Activated B cell treated with CpG ODN at 0.5 μM for 24 hours (primary cell): ENCODE results near the gene NUDT3. TPM values are rescaled to one million over a fixed set of nuclear protein-coding genes. Genes with fewer than 3 reads are reported as not detected.
"Not testable (repeated sequence)": the region's sequence is repeated elsewhere in the genome, so short reads cannot be mapped to it uniquely, and the experiment has no call there.

Source experiments
- ATAC-seq: fragments of 200-7000 bp; cut with Tn5 transposase; one replicate; pipeline ENCODE4 v1.10.0; 2021; ENCODE audit warnings: low read depth, mild to moderate bottlenecking, moderate library complexity
- CTCF ChIA-PET: fragments of 350-600 bp; sonication (Branson Sonifier 250); formaldehyde crosslinking; loops from one replicate; lab custom pipeline; 2021; ENCODE audit warnings: antibody characterized with exemption; lab: Charles Lee
- POLR2A ChIA-PET: fragments of 350-600 bp; sonication (Branson Sonifier 250); formaldehyde crosslinking; loops from one replicate; lab custom pipeline; 2021; ENCODE audit warnings: antibody characterized with exemption; lab: Charles Lee
- DNase-seq: peaks from one replicate; pipeline ENCODE4 v3.0.0; 2022
- H3K27ac Mint-ChIP-seq: one replicate; pipeline ENCODE4 v1.8.0; 2020; ENCODE audit warnings: mixed read lengths
- H3K27me3 Mint-ChIP-seq: one replicate; pipeline ENCODE4 v1.8.0; 2021; ENCODE audit warnings: mixed read lengths
- H3K36me3 Mint-ChIP-seq: one replicate; pipeline ENCODE4 v1.8.0; 2021; ENCODE audit warnings: low read depth, mixed read lengths
- H3K4me1 Mint-ChIP-seq: one replicate; pipeline ENCODE4 v1.8.0; 2021; ENCODE audit warnings: mixed read lengths
- H3K4me3 Mint-ChIP-seq: one replicate; pipeline ENCODE4 v1.8.0; 2020; ENCODE audit warnings: mild to moderate bottlenecking, mixed read lengths
- H3K9me3 Mint-ChIP-seq: one replicate; pipeline ENCODE4 v1.8.0; 2020; ENCODE audit warnings: mixed read lengths
- CTCF ChIP-seq: fragments of 200-600 bp; IDR thresholded peaks from one replicate; pipeline ENCODE4 v1.8.0; 2022; ENCODE audit warnings: antibody characterized with exemption, mild to moderate bottlenecking
- intact Hi-C: fragments of 100-400 bp; cut with micrococcal nuclease; formaldehyde crosslinking; loops from one replicate; pipeline ENCODE4 v1.15.1; 2024
- total RNA-seq: library from RNA; stranded (reverse); gene quantifications from 2 replicates; pipeline ENCODE4 v1.2.3, GENCODE V29; 2022

NUDT3 gene
- total RNA-seq, 1 donor from 2014 or later, result 27.0 TPM

DNA sequence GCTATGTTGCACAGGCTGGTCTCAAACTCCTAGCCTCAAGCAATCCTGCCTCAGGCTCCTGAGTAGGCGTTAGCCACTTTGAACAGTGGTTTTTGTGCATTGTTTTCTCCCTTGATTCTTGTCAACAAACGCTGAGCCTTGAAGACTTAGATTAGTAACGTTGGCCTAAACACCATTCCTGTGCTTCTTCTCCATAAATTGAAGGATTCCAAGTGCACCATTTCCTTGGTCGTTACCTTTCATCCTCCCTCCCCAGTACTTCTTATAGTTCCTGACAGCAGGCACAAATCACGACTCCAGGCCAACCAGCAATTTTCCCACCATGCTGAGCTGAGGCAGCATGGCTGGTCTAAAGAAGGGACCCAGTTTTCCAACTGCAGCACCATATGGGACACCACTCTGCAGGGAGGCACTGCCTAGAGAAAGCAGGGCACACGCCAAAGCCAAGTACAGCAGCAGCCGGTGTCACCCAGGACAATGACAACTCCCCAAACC is 24.5 kb upstream of the NUDT3 start:
- no peak for ATAC-seq
- H3K27me3 Mint-ChIP-seq, result no peaks in the 10 kb centered on the region
- ChIA-PET POLR2A (interaction anchor here (1.0 to 3.4 kb wide), 5 partner anchors 9 to 239 kb away, joined by 5 to 68 read pairs (median 10); partner anchors contain the start of genes RPS10 and SMIM29), CTCF (interaction anchor here (3.2 to 9.9 kb wide), 4 partner anchors 168 to 254 kb away, joined by 18 to 168 read pairs (median 53); partner anchors contain the start of gene SMIM29)
- TF ChIP-seq CTCF, result no peak
- H3K9me3 Mint-ChIP-seq, result no peaks in the 10 kb centered on the region
- peaks cover 9% of the 10 kb centered on the region for H3K4me1 Mint-ChIP-seq
- H3K4me3 Mint-ChIP-seq, result no peak overlapping the region
- intact Hi-C loops, result no loop called here
- H3K27ac Mint-ChIP-seq, result no peak overlapping the region
- DNase-seq, result no peak
- peaks cover 71% of the 10 kb centered on the region for H3K36me3 Mint-ChIP-seq

GRCh38 chr6:34414999-34415858 is 22.8 kb upstream of the NUDT3 start:
- intact Hi-C loops, result loop anchor here (1.0 kb wide), 6 partner anchors 11 to 251 kb away; partner anchors contain the start of genes NUDT3, RPS10 and SMIM29
- TF ChIP-seq CTCF, result no peak
- Mint-ChIP-seq H3K36me3 (peaks cover 59% of the 10 kb centered on the region), H3K4me1 (peaks cover 6% of the 10 kb centered on the region), H3K27me3 (no peaks in the 10 kb centered on the region), H3K9me3 (no peaks in the 10 kb centered on the region), H3K27ac (no peak overlapping the region), H3K4me3 (no peak overlapping the region)
- CTCF ChIA-PET, result interaction anchor here (0.6 to 9.9 kb wide), 29 partner anchors 9 to 704 kb away, joined by 3 to 168 read pairs (median 4); partner anchors contain the start of genes HMGA1, NUDT3, RPS10 and SMIM29
- POLR2A ChIA-PET, result interaction anchor here (0.6 to 3.4 kb wide), 17 partner anchors 10 to 1364 kb away, joined by 3 to 68 read pairs (median 5); partner anchors contain the start of genes HMGA1, NUDT3, RPS10 and SMIM29
- ATAC-seq (peak; percentile 83), DNase-seq (no peak)

GRCh38 chr6:34412643-34413214 is 20.3 kb upstream of the NUDT3 start:
- H3K4me1 Mint-ChIP-seq, result peaks cover 6% of the 10 kb centered on the region
- ChIA-PET CTCF (interaction anchor here (5.2 to 9.9 kb wide), 2 partner anchors 164 to 217 kb away, joined by 77 to 168 read pairs; partner anchors contain the start of gene SMIM29), POLR2A (no interaction called here)
- no peak overlapping the region for H3K4me3 Mint-ChIP-seq
- no peak for TF ChIP-seq CTCF
- ATAC-seq, result no peak
- H3K9me3 Mint-ChIP-seq, result no peaks in the 10 kb centered on the region
- H3K36me3 Mint-ChIP-seq, result peaks cover 38% of the 10 kb centered on the region
- DNase-seq, result no peak
- intact Hi-C loops, result no loop called here
- no peak overlapping the region for H3K27ac Mint-ChIP-seq
- H3K27me3 Mint-ChIP-seq, result no peaks in the 10 kb centered on the region

- no peak for DNase-seq
- no peak for ATAC-seq
- H3K27me3 Mint-ChIP-seq, result no peaks in the 10 kb centered on the region
- POLR2A ChIA-PET, result no interaction called here
- intact Hi-C loops, result no loop called here
- H3K27ac Mint-ChIP-seq, result no peak overlapping the region
- H3K36me3 Mint-ChIP-seq, result peaks cover 31% of the 10 kb centered on the region
- no peaks in the 10 kb centered on the region for H3K9me3 Mint-ChIP-seq
- CTCF ChIA-PET, result interaction anchor here (5.2 to 9.9 kb wide), 2 partner anchors 163 to 216 kb away, joined by 77 to 168 read pairs; partner anchors contain the start of gene SMIM29
- no peak for TF ChIP-seq CTCF
- no peak overlapping the region for H3K4me3 Mint-ChIP-seq
- peaks cover 6% of the 10 kb centered on the region for H3K4me1 Mint-ChIP-seq
Measured at GRCh38 chr6:34412016-34412415, 19.5 kb upstream of the NUDT3 start.

DNA sequence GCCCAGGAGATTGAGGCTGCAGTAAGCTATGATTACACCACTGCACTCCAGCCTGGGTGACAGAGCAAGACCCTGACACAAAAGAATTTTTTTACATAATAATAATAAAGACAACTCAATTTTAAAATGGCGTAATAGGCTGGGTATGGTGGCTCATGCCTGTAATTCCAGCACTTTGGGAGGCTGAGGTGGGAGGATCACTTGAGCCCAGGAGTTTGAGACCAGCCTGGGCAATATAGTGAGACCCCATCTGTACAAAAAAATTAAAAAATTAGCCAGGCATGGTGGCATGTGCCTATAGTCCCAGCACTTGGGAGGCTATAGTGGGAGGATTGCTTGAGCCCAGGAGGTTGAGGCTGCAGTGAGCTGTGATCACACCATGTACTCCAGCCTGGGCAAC is 15.4 kb upstream of the NUDT3 start:
- intact Hi-C loops, result not testable (repeated sequence)

More for the DNA sequence above, 15.4 kb upstream of the NUDT3 start:
- H3K9me3 Mint-ChIP-seq, H3K4me3 Mint-ChIP-seq, POLR2A ChIA-PET, H3K27me3 Mint-ChIP-seq, DNase-seq, H3K4me1 Mint-ChIP-seq, H3K36me3 Mint-ChIP-seq, ATAC-seq, CTCF ChIA-PET, H3K27ac Mint-ChIP-seq: not testable (repeated sequence)
